Kidney (tissue), 14 donors: ENCODE data around the gene AGRN. TPM values are rescaled to one million over a fixed set of nuclear protein-coding genes. Genes with fewer than 3 reads are reported as not detected.

ENCODE experiments used
- DNase-seq, 5 donors: peaks; one replicate each; pipeline ENCODE4 v3.0.0-alpha.2; 2013 to 2020
- FAIRE-seq: peaks from 2 replicates; lab custom pipeline; 2012; peaks lifted over from hg19 to GRCh38; lab: Jason Lieb, UNC
- H3K27ac ChIP-seq, 2 donors: one replicate each; pipeline ENCODE4 v1.7.0; 2013; ENCODE audit warnings: low read depth in 2 of 2, low read length in 2 of 2, inconsistent platforms in 1 of 2
- H3K27me3 ChIP-seq: one replicate; pipeline ENCODE4 v1.7.1; 2013; ENCODE audit warnings: low read length, inconsistent platforms; ENCODE audit not compliant: control insufficient read depth, insufficient read depth
- H3K36me3 ChIP-seq, 3 donors: one replicate each; pipeline versions ENCODE4 v1.7.0 to v1.7.1; 2013; ENCODE audit warnings: low read length in 3 of 3, control low read depth in 1 of 3, inconsistent platforms in 1 of 3; ENCODE audit not compliant: insufficient read depth in 3 of 3, control insufficient read depth in 2 of 3
- H3K4me1 ChIP-seq, 3 donors: one replicate each; pipeline versions ENCODE4 v1.7.0 to v1.7.1; 2013; ENCODE audit warnings: low read length in 3 of 3, inconsistent platforms in 1 of 3, low read depth in 1 of 3; ENCODE audit not compliant: control insufficient read depth in 2 of 3, insufficient read depth in 2 of 3
- H3K4me3 ChIP-seq, 3 donors: one replicate each; pipeline versions ENCODE4 v1.7.0 to v1.8.1; 2013; ENCODE audit warnings: low read length in 3 of 3, control low read depth in 1 of 3, inconsistent platforms in 1 of 3
- H3K9ac ChIP-seq, 3 donors: one replicate each; pipeline versions ENCODE4 v1.7.0 to v1.7.1; 2013; ENCODE audit warnings: low read length in 3 of 3, control low read depth in 1 of 3, inconsistent platforms in 1 of 3
- H3K9me3 ChIP-seq, 3 donors: one replicate each; pipeline versions ENCODE4 v1.7.0 to v1.7.1; 2013; ENCODE audit warnings: low read length in 3 of 3, control low read depth in 1 of 3, inconsistent platforms in 1 of 3; ENCODE audit not compliant: control insufficient read depth in 2 of 3, insufficient read depth in 1 of 3
- intact Hi-C: fragments of 100-400 bp; cut with DNase I; formaldehyde crosslinking; loops from one replicate; pipeline ENCODE4 v1.11.1; 2022
- polyA plus RNA-seq: library from polyadenylated mRNA; stranded (reverse); fragments of 350-450 nt; fragmentation: Illumina TruSeq; extraction: RNeasy Lipid Tissue Mini Kit (QIAGEN cat#74804); gene quantifications from one replicate; pipeline ENCODE4 v1.2.3, GENCODE V29; 2014; ENCODE audit warnings: low read depth, low replicate concordance; ENCODE audit not compliant: insufficient read depth
- total RNA-seq: library from RNA; stranded (reverse); fragmentation: NEBNext Ultra II Directional; extraction: Animal tissue kit (Norgen Biotek cat#: 25700); gene quantifications from one replicate; pipeline ENCODE4 v1.2.1, GENCODE V29; 2021
- TF ChIP-seq, protein P1 (sequence below): IDR thresholded peaks from 3 replicates; pipeline ENCODE4 v1.5.1; 2012; ENCODE audit warnings: mild to moderate bottlenecking, moderate library complexity, borderline replicate concordance; ENCODE audit not compliant: insufficient read depth; ENCODE audit errors: extremely low read depth
- donor health status: control.
- donor health status: control.
- donor health status: control.
- donor health status: control.
- donor health status: control.
- donor health status: DM: yes; HTN: yes; CAD: no.
- donor health status: Normal renal cell carcinoma (clear cell type).

The AGRN gene
- total and polyA plus RNA-seq, 2 donors from 2014 or later, result 78.5 to 261 TPM

DNA sequence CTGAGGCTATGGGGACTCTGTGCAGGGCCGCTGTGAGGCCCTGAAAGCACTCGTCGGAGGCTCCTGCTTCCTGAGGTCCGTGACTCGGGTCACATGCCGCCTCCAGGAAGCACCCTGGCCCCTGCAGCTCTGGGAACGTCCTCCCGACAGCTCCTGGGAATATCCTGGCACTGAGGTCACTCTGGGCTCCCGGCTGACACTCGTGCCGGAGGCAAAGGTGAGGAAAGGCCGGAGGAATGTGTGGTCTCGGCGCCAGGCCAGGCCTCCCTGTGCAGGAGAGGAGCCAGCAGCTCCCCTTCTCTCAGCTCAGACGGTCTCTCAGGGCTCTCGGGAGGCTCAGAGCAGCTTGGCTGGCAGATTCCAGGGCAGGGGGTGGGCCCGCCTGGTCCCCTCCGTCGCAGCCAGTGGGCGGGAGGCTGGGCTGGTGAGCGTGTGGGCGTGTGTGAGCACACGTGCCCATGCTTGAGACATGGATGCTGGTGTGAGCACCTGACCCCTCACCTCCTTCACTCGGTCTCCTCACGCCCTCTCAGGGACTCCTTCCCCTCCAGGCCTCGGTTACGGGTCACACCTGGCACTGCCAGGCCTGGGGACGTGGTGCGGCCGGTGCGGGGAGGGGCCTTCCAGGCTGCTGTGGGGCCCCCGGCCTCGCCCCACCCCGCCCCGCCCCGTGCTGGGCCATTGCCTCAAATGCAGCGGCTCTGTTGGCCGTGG lies 59.6 kb downstream of the AGRN start:
- Histone ChIP-seq H3K4me1 (peaks cover 0 to 8% (median 0%) of the 10 kb centered on the region in 3 donors), H3K36me3 (no peaks in the 10 kb centered on the region), H3K27me3 (no peaks in the 10 kb centered on the region), H3K27ac (peak overlapping the region; percentile 47 to 71), H3K9ac (peak overlapping the region in 1 of 3 donors; percentile 26), H3K9me3 (no peaks in the 10 kb centered on the region), H3K4me3 (peak overlapping the region in 1 of 3 donors; percentile 37)
- FAIRE-seq (no peak), DNase-seq (peak; percentile 82 to 94 (median 86))
- TF ChIP-seq, protein P1, sequence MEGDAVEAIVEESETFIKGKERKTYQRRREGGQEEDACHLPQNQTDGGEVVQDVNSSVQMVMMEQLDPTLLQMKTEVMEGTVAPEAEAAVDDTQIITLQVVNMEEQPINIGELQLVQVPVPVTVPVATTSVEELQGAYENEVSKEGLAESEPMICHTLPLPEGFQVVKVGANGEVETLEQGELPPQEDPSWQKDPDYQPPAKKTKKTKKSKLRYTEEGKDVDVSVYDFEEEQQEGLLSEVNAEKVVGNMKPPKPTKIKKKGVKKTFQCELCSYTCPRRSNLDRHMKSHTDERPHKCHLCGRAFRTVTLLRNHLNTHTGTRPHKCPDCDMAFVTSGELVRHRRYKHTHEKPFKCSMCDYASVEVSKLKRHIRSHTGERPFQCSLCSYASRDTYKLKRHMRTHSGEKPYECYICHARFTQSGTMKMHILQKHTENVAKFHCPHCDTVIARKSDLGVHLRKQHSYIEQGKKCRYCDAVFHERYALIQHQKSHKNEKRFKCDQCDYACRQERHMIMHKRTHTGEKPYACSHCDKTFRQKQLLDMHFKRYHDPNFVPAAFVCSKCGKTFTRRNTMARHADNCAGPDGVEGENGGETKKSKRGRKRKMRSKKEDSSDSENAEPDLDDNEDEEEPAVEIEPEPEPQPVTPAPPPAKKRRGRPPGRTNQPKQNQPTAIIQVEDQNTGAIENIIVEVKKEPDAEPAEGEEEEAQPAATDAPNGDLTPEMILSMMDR, result no peak
- intact Hi-C loops, result no loop called here

DNA sequence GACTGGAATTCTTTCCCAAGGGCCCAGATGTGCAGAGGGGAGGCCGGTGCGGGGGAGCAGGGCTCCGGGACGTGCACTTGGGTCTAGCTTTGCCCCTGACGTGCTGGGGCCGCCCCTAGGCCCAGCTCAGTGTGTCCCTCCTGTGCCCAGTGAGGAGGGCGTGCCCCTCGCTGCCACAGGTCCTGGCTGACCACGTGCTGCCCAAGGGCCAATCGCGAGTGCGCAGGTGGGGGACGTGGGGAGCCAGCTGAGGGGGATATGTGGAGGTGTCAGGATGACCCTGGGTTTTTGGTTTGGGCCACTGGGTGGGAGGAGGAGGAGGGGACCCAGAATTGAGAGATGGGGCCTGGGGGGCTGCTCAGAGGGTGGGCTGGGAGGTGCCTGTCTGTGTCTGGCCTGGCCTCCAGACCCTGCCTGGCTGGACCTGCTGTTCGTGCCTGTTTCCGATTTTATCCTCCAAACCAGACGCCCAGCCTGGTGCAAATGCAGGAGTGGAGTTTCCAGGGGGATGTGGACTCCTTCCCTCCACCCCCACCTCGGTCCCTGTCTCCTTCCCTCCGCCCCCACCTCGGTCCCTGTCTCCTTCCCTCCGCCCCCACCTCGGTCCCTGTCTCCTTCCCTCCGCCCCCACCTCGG lies 60.3 kb downstream of the AGRN start:
- DNase-seq (peak; percentile 83 to 91 (median 88)), FAIRE-seq (no peak)
- peak overlapping the region; percentile 32 to 47 for H3K27ac ChIP-seq
- H3K4me1 ChIP-seq, result peaks cover 0 to 8% (median 0%) of the 10 kb centered on the region in 3 donors
- intact Hi-C loops, result no loop called here
- peak overlapping the region in 1 of 3 donors; percentile 26 for H3K9ac ChIP-seq
- no peaks in the 10 kb centered on the region for H3K9me3 ChIP-seq
- no peak overlapping the region for H3K4me3 ChIP-seq
- no peaks in the 10 kb centered on the region for H3K27me3 ChIP-seq
- no peaks in the 10 kb centered on the region for H3K36me3 ChIP-seq
- TF ChIP-seq, protein P1, result no peak

DNA sequence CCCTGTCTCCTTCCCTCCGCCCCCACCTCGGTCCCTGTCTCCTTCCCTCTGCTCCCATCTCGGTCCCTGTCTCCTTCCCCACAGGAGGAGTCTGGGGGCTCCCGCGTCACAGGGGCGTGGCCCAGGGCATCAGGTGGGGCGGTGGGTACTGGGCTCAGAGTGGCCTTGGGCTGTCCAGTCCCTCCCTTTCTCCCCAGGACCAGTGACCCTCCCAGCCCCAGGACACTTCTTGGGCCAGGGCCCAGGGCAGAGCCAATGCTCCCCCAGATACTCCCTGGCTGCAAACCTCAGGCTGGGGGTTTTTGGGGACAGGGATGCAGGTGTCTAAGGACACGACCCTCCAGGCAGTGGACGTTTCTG lies 61.0 kb downstream of the AGRN start:
- no peaks in the 10 kb centered on the region for H3K27me3 ChIP-seq
- no peak overlapping the region for H3K27ac ChIP-seq
- H3K9me3 ChIP-seq, result no peaks in the 10 kb centered on the region
- no peak overlapping the region for H3K9ac ChIP-seq
- intact Hi-C loops, result no loop called here
- H3K36me3 ChIP-seq, result no peaks in the 10 kb centered on the region
- FAIRE-seq, result no peak
- TF ChIP-seq, protein P1, result no peak
- H3K4me1 ChIP-seq, result peaks cover 0 to 8% (median 0%) of the 10 kb centered on the region in 3 donors
- DNase-seq, result peak in 2 of 5 donors; percentile 66 to 76
- H3K4me3 ChIP-seq, result no peak overlapping the region
